Karpas-422 (cell line): ENCODE results near the gene ARAP2. TPM values are rescaled to one million over a fixed set of nuclear protein-coding genes. Genes with fewer than 3 reads are reported as not detected.

ENCODE experiments used
- DNase-seq: peaks from one replicate; pipeline ENCODE4 v3.0.0-alpha.2; 2015
- H2AFZ ChIP-seq: fragments of 200-600 bp; sonication (generic); 2 replicates; pipeline ENCODE4 v1.6.1; 2014; ENCODE audit warnings: antibody characterized with exemption, low read length, mixed read lengths
- H3K27ac ChIP-seq: fragments of 200-600 bp; sonication (generic); 2 replicates; pipeline ENCODE4 v1.5.1; 2014; ENCODE audit warnings: mild to moderate bottlenecking, low read length, moderate library complexity
- H3K27me3 ChIP-seq: fragments of 200-600 bp; sonication (generic); 2 replicates; pipeline ENCODE4 v1.6.1; 2014; ENCODE audit warnings: low read length, mixed read lengths
- H3K36me3 ChIP-seq: fragments of 200-600 bp; sonication (generic); 2 replicates; pipeline ENCODE4 v1.6.1; 2014; ENCODE audit warnings: low read length, mixed read lengths; ENCODE audit not compliant: insufficient read depth
- H3K4me1 ChIP-seq: fragments of 200-600 bp; sonication (generic); 2 replicates; pipeline ENCODE4 v1.6.1; 2014; ENCODE audit warnings: mild to moderate bottlenecking, low read length, mixed read lengths
- H3K4me2 ChIP-seq: fragments of 200-600 bp; sonication (generic); 2 replicates; pipeline ENCODE4 v1.6.1; 2014; ENCODE audit warnings: low read length, low read depth, mild to moderate bottlenecking; ENCODE audit not compliant: poor library complexity, severe bottlenecking
- H3K4me3 ChIP-seq: fragments of 200-600 bp; sonication (generic); 2 replicates; pipeline ENCODE4 v1.5.1; 2014; ENCODE audit warnings: mild to moderate bottlenecking, antibody characterized with exemption, low read length, mixed read lengths
- H3K79me2 ChIP-seq: fragments of 200-600 bp; sonication (generic); 2 replicates; pipeline ENCODE4 v1.6.1; 2014; ENCODE audit warnings: mild to moderate bottlenecking, low read length, mixed read lengths
- H3K9ac ChIP-seq: fragments of 200-600 bp; sonication (generic); 2 replicates; pipeline ENCODE4 v1.6.0; 2014; ENCODE audit warnings: low read length
- H3K9me2 ChIP-seq: fragments of 200-600 bp; sonication (generic), shearing (Covaris generic); replicated peaks from 2 replicates; pipeline ENCODE4 v1.6.0; 2014; ENCODE audit warnings: mild to moderate bottlenecking, low read length, moderate library complexity; ENCODE audit not compliant: insufficient read depth
- H3K9me3 ChIP-seq: fragments of 300-700, 200-600 bp; sonication (generic); 2 replicates; pipeline ENCODE4 v1.6.1; 2014; ENCODE audit warnings: low read length, mixed read lengths
- H4K20me1 ChIP-seq: fragments of 200-600 bp; sonication (generic); 2 replicates; pipeline ENCODE4 v1.6.1; 2014; ENCODE audit warnings: mild to moderate bottlenecking, antibody characterized with exemption, low read length, low read depth; ENCODE audit not compliant: insufficient read depth
- total RNA-seq: library from RNA; depleted of rRNA; stranded (reverse); fragments of >200 nt; shearing (Covaris generic); gene quantifications from 2 replicates; pipeline ENCODE4 v1.2.3, GENCODE V29; 2014; ENCODE audit warnings: low replicate concordance

Gene ARAP2
- total RNA-seq, 1 experiment from 2014 or later: 4.7 TPM

DNA sequence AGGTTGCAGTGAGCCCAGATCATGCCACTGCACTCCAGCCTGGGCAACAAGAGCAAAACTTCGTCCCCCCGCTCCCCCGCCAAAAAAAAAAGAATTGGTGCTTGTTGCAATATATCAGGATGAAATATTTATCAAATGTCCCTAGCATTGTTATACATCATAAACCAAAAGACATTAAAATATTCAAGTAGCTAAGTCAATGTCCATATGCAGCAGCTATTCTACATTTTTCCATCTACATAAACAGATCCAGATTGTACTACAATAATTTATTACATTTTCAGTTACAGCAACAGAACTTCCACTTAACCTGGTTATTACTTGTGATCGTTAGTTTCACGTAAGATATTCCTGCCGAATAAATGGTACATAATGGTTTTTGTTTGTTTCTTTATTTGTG is 64.1 kb downstream of the ARAP2 start:
- Histone ChIP-seq H3K4me3 (no peak overlapping the region), H2AFZ (no peak overlapping the region), H3K79me2 (no peaks in the 10 kb centered on the region), H3K36me3 (no peaks in the 10 kb centered on the region), H3K4me2 (no peak overlapping the region), H4K20me1 (no peaks in the 10 kb centered on the region), H3K27ac (no peak overlapping the region), H3K9me2 (no peaks in the 10 kb centered on the region), H3K4me1 (no peaks in the 10 kb centered on the region), H3K9me3 (0 out of 2 replicates have a peak, but pooled peaks cover 6% of the 10 kb centered on the region), H3K27me3 (no peaks in the 10 kb centered on the region), H3K9ac (no peak overlapping the region)
- no peak for DNase-seq

DNA sequence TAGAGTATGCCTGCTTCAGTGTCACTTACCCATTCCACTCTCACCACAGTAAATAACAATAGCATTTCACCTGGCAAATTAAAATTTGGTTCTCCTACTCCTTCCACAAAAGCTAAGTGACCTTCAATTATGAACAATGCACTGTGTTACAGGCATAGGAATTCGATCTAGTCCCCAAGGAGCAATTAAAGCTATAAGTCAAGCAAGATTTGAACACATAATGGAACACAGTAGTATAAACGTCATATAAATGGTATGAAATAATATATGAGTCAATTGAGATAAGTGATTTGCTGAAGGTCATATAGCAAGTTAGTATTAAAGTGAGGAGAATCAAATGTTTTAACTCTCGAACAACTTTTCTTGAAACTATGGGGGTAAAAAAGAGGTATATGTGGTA is 65.8 kb downstream of the ARAP2 start:
- H3K9me3 ChIP-seq: peaks cover 6% of the 10 kb centered on the region; the same call in 1 of the 2 replicates
- no peaks in the 10 kb centered on the region for H3K36me3 ChIP-seq
- H3K4me2 ChIP-seq: no peak overlapping the region
- no peaks in the 10 kb centered on the region for H3K79me2 ChIP-seq
- H2AFZ ChIP-seq: no peak overlapping the region
- DNase-seq: no peak
- no peaks in the 10 kb centered on the region for H3K4me1 ChIP-seq
- no peaks in the 10 kb centered on the region for H3K27me3 ChIP-seq
- H3K9me2 ChIP-seq: no peaks in the 10 kb centered on the region
- no peak overlapping the region for H3K9ac ChIP-seq
- H3K4me3 ChIP-seq: no peak overlapping the region
- no peaks in the 10 kb centered on the region for H4K20me1 ChIP-seq
- no peak overlapping the region for H3K27ac ChIP-seq

DNA sequence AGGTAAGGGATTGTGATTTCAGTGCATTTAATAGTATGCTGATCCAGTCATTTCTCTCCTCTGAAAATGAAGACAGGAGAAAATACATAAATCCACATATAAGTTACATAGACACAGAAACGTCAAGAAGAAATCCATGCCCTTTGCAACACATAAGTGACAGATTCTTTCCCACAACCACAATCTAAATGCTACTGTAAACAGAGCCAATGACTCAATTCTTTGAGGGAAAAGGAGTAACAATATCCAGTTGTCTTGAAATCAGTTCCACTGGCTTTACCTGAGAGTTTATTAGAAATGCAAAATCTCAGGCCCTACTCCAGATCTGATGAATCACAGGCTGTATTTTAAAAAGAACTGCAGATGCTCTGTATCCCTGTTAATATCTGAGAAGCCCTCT is 66.4 kb downstream of the ARAP2 start:
- no peaks in the 10 kb centered on the region for H3K4me1 ChIP-seq
- no peak overlapping the region for H3K27ac ChIP-seq
- no peak overlapping the region for H3K4me3 ChIP-seq
- no peaks in the 10 kb centered on the region for H3K79me2 ChIP-seq
- no peak for DNase-seq
- H3K4me2 ChIP-seq: no peak overlapping the region
- no peak overlapping the region for H2AFZ ChIP-seq
- H3K27me3 ChIP-seq: no peaks in the 10 kb centered on the region
- no peak overlapping the region for H3K9ac ChIP-seq
- peaks cover 6% of the 10 kb centered on the region; the same call in 1 of the 2 replicates for H3K9me3 ChIP-seq
- no peaks in the 10 kb centered on the region for H3K9me2 ChIP-seq
- no peaks in the 10 kb centered on the region for H4K20me1 ChIP-seq
- H3K36me3 ChIP-seq: no peaks in the 10 kb centered on the region

GRCh38 chr4:36174570-36174969 is 69.7 kb downstream of the ARAP2 start:
- H2AFZ ChIP-seq: no peak overlapping the region
- H4K20me1 ChIP-seq: no peaks in the 10 kb centered on the region
- no peak overlapping the region for H3K9ac ChIP-seq
- H3K4me3 ChIP-seq: no peak overlapping the region
- no peaks in the 10 kb centered on the region for H3K4me1 ChIP-seq
- no peaks in the 10 kb centered on the region for H3K27me3 ChIP-seq
- no peaks in the 10 kb centered on the region for H3K9me2 ChIP-seq
- H3K36me3 ChIP-seq: no peaks in the 10 kb centered on the region
- no peak overlapping the region for H3K4me2 ChIP-seq
- H3K79me2 ChIP-seq: no peaks in the 10 kb centered on the region
- no peak for DNase-seq
- no peaks in the 10 kb centered on the region; the same call in 1 of the 2 replicates for H3K9me3 ChIP-seq
- H3K27ac ChIP-seq: no peak overlapping the region

DNA sequence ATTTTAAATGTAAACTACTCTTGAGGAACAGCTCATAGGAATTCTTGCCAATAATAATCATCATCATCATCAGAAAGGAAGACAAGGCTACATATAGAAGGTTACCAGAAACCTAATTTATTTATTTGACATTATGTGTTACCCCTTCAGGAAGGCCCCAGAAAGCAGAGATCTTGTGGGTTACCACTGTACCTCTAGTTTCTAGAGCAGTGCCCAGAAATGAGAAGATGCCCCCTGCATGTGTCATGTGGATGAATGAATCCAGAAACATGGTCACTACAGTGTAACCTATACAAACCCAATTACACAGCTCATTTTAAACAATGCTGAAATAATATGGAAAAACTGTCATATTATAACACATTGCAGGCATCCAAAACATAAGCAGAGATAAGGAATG is 70.4 kb downstream of the ARAP2 start:
- H2AFZ ChIP-seq: no peak overlapping the region
- no peaks in the 10 kb centered on the region for H3K36me3 ChIP-seq
- H3K9me2 ChIP-seq: no peaks in the 10 kb centered on the region
- no peak overlapping the region for H3K4me3 ChIP-seq
- H3K4me2 ChIP-seq: no peak overlapping the region
- H3K9ac ChIP-seq: no peak overlapping the region
- no peak for DNase-seq
- no peaks in the 10 kb centered on the region for H3K4me1 ChIP-seq
- no peaks in the 10 kb centered on the region for H3K27me3 ChIP-seq
- H3K27ac ChIP-seq: no peak overlapping the region
- no peaks in the 10 kb centered on the region; the same call in 1 of the 2 replicates for H3K9me3 ChIP-seq
- H3K79me2 ChIP-seq: no peaks in the 10 kb centered on the region
- H4K20me1 ChIP-seq: no peaks in the 10 kb centered on the region

DNA sequence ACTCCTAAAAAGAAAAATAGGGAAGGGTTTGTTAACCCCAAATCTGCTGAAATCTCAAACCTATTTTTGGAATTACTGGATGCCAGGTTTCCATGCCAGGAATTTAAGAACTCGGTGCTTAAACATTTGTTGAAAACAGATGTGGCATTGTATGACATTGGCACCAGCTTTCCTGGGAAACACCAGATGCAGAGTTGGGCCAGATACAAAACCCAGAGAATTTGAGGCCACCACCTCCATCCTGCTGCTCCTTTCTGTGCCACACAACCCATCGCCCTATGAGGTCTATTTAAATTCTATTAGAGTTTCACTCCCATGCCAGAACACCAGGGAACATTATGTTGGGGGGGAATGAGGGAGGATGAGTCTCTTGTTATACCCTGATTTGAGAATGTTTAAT is 71.7 kb downstream of the ARAP2 start:
- Histone ChIP-seq H3K27ac (no peak overlapping the region), H3K4me2 (no peak overlapping the region), H3K9me2 (no peaks in the 10 kb centered on the region), H3K4me3 (no peak overlapping the region), H3K9ac (no peak overlapping the region), H3K9me3 (peaks cover 4% of the 10 kb centered on the region), H3K36me3 (no peaks in the 10 kb centered on the region), H3K27me3 (no peaks in the 10 kb centered on the region), H2AFZ (no peak overlapping the region), H3K79me2 (no peaks in the 10 kb centered on the region), H4K20me1 (no peaks in the 10 kb centered on the region), H3K4me1 (no peaks in the 10 kb centered on the region)
- DNase-seq: no peak

DNA sequence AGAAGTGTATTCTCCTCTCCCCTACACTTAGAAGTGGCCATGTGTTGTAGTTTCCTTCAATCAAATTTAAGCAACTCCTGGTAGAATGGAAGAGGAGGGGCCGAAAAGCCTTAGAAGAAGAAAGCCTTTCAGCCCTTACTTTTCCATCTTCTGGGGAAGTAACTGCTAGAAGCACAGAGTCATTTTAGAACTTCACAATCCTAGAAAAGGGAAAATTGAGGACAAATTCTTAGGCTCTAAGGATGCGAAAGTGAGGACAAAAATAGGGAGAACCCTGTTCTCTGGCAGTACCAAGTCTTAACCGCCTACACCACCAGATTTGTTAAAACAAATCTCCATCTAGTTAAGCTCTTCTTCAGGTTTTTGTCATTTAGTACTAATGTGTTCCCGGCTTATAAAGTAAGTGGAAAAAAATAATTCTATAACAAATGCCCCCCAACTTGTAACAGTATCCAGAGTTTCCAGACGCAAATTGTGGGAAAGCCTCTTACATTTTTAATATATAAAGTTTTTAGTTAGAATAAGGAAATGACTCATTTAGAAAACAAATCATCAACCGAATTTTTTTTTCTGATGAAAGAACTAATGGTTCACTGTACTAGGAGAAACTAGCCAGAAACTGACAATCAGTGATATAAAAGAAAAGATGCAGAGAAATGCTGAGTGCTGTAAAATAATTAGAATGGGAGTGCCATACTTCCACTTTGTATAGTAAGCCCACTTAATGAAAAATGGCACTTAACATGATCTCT is 76.0 kb downstream of the ARAP2 start:
- Histone ChIP-seq H3K9ac (no peak overlapping the region), H3K27ac (no peak overlapping the region), H3K36me3 (no peaks in the 10 kb centered on the region), H3K79me2 (no peaks in the 10 kb centered on the region), H3K9me2 (no peaks in the 10 kb centered on the region), H3K27me3 (no peaks in the 10 kb centered on the region), H4K20me1 (no peaks in the 10 kb centered on the region), H3K9me3 (peaks cover 4% of the 10 kb centered on the region; the same call in 1 of the 2 replicates), H3K4me1 (no peaks in the 10 kb centered on the region), H3K4me3 (no peak overlapping the region), H2AFZ (no peak overlapping the region), H3K4me2 (no peak overlapping the region)
- no peak for DNase-seq

DNA sequence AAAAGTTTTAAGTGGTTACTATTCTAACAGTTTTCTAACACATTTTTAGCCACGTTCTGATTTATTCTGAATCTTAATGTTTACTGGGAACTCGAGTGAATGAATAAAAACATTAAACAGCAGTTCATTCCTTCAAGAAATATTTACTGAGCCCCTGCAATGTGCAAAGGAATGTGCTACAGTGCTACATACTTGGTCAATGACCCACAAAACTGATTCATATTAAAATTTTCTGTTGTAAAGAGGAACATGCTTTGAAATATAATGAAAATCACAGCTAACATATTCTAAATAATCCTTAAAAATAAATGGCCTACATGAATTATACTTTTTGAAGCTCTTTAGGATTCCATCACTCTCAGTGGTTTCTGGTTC is 78.7 kb downstream of the ARAP2 start:
- Histone ChIP-seq H3K27ac (no peak overlapping the region), H3K79me2 (no peaks in the 10 kb centered on the region), H3K9me3 (peaks cover 4% of the 10 kb centered on the region; the same call in 1 of the 2 replicates), H3K9ac (no peak overlapping the region), H2AFZ (no peak overlapping the region), H3K4me2 (no peak overlapping the region), H3K9me2 (no peaks in the 10 kb centered on the region), H3K4me3 (no peak overlapping the region), H3K27me3 (no peaks in the 10 kb centered on the region), H4K20me1 (no peaks in the 10 kb centered on the region), H3K4me1 (no peaks in the 10 kb centered on the region), H3K36me3 (no peaks in the 10 kb centered on the region)
- no peak for DNase-seq
